ENCODE data around the gene TRMT1. TPM values are rescaled to one million over a fixed set of nuclear protein-coding genes. Genes with fewer than 3 reads are reported as not detected.

The TRMT1 gene
- total and polyA plus RNA-seq, 2 of the 8 experiments (the other 6 are each of a cell fraction or from before 2014, with no cell fraction given) = 77.4 to 99.3 TPM

DNA sequence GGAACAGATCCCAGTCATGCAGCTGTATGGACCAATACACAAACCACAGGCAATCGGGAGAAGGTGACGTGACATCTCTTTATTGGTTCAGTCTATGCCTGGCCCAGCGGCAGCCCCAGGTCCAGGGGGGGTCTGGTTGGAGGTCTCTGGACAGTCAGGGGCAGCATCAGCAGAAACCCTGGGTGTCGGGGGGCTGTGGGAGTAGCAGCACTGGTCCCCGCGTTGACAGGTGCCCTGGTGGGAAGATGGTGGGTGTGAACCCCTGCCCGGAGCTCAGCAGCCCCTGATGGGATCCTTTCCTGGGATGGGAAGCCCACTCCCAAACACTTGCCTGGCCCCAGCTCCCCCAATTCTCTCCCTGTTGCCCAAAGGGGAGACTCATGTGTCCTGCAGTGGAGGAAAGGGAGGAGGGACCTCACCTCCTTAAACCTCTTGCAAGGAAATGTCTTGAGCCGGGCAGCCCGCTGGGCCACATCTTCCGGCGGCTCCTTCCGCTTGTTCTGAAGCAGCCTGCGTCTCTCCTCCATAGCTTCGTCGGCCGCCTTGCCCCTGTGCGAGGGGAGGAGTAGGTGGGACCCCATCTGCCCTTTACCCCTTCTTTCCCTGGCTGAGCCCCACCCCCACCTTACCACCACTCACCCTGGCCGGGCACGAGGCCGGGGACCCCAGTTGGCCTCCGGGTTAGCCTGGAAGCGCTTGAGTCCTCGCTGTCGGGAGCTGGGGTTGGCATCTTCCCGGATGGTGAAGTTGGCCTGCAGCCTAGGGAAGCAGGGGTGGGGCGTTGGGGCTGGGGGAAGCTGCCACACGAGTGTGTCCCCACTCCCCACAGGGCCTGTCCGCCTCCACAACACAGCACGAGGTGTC, 11.5 kb downstream of the TRMT1 start (continued):
- no peak for TF ChIP-seq CHD7 (IDR thresholded peaks at IDR 0.05; ENCODE audit: insufficient replicate concordance, low read length)

Measured in H1 (cell line).